Stomach smooth muscle (tissue), 2 donors: ENCODE measurements around the gene CALM3.
"Not testable (repeated sequence)": the region's sequence is repeated elsewhere in the genome, so short reads cannot be mapped to it uniquely, and the experiment has no call there.

Experiments
- H3K27ac ChIP-seq: one replicate; pipeline ENCODE4 v1.7.0; 2013; ENCODE audit warnings: mild to moderate bottlenecking, low read length, inconsistent platforms
- H3K27me3 ChIP-seq, 2 donors: one replicate each; pipeline ENCODE4 v1.7.0; 2013; ENCODE audit warnings: low read length in 2 of 2; ENCODE audit not compliant: insufficient read depth in 2 of 2, control insufficient read depth in 1 of 2
- H3K36me3 ChIP-seq, 2 donors: one replicate each; pipeline ENCODE4 v1.7.0; 2013; ENCODE audit warnings: low read length in 2 of 2; ENCODE audit not compliant: control insufficient read depth in 2 of 2, insufficient read depth in 2 of 2
- H3K4me1 ChIP-seq: one replicate; pipeline ENCODE4 v1.7.0; 2013; ENCODE audit warnings: low read length; ENCODE audit not compliant: control insufficient read depth, insufficient read depth
- H3K4me3 ChIP-seq, 2 donors: one replicate each; pipeline ENCODE4 v1.7.0; 2013; ENCODE audit warnings: low read length in 2 of 2
- H3K9ac ChIP-seq, 2 donors: one replicate each; pipeline ENCODE4 v1.7.0; 2013; ENCODE audit warnings: low read length in 2 of 2, mild to moderate bottlenecking in 1 of 2
- H3K9me3 ChIP-seq, 2 donors: one replicate each; pipeline ENCODE4 v1.7.0; 2013; ENCODE audit warnings: low read length in 2 of 2; ENCODE audit not compliant: control insufficient read depth in 2 of 2
- donor health status: healthy.
- donor health status: Pancreatic carcinoma.

Gene CALM3

GRCh38 chr19:46601318-46602224 lies at the start of gene CALM3:
TSS of gene CALM3 (plus strand) at chr19:46601330. CDS start at chr19:46601435, 105 bp downstream.
- H3K27me3 ChIP-seq = no peaks in the 10 kb centered on the region
- peak within 1 kb of the TSS; percentile 90 to 100 for H3K9ac ChIP-seq
- H3K9me3 ChIP-seq = no peaks in the 10 kb centered on the region
- H3K36me3 ChIP-seq = peaks cover 2 to 8% of the 10 kb centered on the region in 2 donors
- H3K4me1 ChIP-seq = peaks cover 45% of the 10 kb centered on the region
- peak within 1 kb of the TSS; percentile 99 for H3K27ac ChIP-seq
- H3K4me3 ChIP-seq = peak within 1 kb of the TSS; percentile 89 to 93

DNA sequence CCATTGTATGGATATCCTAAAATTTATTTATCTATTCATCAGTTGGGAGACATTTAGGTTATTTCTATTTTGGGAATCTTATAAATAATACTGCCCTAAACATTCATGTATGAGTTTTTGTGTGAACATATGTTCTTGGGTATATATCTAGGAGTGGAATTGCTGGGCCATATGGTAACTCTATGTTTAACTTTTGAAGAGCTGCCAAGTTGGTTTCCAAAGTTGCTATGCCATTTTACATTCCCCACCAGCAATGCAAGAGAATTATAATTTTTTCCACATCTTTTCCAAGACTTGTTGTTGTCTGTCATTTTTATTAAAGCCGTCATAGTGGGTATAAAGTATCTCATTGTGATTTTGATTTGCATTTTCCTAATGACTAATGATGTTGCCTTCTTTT lies 48.2 kb upstream of the CALM3 start:
- Histone ChIP-seq H3K9ac (no peak overlapping the region), H3K4me3 (no peak overlapping the region), H3K36me3 (no peaks in the 10 kb centered on the region), H3K9me3 (peaks cover 2 to 6% of the 10 kb centered on the region in 2 donors), H3K4me1 (no peaks in the 10 kb centered on the region), H3K27ac (no peak overlapping the region), H3K27me3 (no peaks in the 10 kb centered on the region)

DNA sequence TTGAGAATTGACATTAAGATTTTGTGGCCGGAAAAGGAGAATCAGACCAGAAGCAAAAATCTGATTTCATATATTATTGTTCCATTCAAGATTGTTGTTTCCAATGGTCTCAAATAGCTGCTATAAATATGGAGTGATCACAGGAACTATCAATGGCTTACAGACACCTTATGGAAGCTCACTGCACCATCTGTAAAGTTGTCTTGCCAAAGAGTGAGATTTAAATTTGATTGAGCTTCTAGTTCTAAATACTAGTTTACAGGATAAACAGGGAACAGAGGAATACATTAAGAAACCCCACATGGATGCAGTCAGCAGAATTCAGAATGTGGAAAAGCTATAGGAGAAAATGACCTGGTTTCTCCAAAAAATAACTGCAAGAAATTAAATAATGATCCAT lies 47.0 kb upstream of the CALM3 start:
- Histone ChIP-seq H3K9me3 (peaks cover 2 to 6% of the 10 kb centered on the region in 2 donors), H3K4me3 (no peak overlapping the region), H3K36me3 (no peaks in the 10 kb centered on the region), H3K27ac (no peak overlapping the region), H3K27me3 (no peaks in the 10 kb centered on the region), H3K4me1 (no peaks in the 10 kb centered on the region), H3K9ac (no peak overlapping the region)

DNA sequence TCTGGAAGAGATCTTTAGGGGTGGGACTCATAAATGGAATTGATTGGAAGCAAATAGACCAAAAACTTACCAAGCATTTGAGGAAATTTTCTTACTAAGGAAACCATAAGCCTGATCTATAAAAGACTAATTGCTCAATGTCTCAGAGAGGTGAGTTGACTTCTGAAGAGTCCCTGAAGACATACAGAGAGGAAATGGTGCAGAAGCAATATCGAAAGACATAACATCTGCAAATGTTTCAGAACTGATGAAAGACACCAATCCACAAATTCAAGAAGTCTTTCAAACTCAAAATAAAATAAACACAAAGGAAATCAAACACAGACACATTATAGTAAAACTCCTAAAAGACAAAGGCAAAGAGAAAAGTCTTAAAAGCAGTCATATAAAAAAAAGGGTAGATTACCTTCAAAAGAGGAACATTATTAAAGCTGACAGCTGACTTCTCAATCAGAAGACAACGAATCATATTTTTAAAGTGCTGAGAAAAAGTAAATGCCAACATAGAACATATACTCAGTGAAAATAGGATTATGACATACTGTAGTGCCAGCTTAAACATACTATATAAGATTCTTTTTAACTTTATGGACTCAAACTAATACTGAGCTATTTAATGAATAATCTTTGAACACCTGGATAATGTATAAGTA lies 45.4 kb upstream of the CALM3 start:
- Histone ChIP-seq H3K9me3 (peaks cover 0 to 2% of the 10 kb centered on the region in 2 donors), H3K27me3 (no peaks in the 10 kb centered on the region), H3K4me1 (no peaks in the 10 kb centered on the region), H3K9ac (no peak overlapping the region), H3K36me3 (no peaks in the 10 kb centered on the region), H3K4me3 (no peak overlapping the region), H3K27ac (no peak overlapping the region)

DNA sequence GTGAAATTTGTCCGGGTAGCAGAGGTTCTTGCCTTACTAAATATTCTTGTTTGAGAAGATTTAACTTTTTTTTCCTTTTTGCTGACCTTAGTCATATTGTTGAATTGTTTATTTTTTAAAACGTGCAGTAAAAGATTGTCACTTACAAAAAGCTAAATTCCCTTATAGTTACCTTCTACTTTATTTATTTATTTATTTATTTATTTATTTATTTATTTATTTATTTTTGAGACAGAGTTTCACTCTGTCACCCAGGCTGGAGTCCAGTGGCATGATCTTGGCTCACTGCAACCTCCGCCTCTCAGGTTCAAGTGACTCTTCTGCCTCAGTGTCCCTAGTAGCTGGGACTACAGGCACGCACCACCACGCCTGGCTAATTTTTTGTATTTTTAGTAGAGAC lies 44.7 kb upstream of the CALM3 start:
- H3K36me3 ChIP-seq, H3K9me3 ChIP-seq, H3K9ac ChIP-seq, H3K4me3 ChIP-seq, H3K27me3 ChIP-seq, H3K27ac ChIP-seq, H3K4me1 ChIP-seq: not testable (repeated sequence)

GRCh38 chr19:46559203-46559602 lies 41.9 kb upstream of the CALM3 start:
- no peak overlapping the region for H3K9ac ChIP-seq
- H3K9me3 ChIP-seq = no peaks in the 10 kb centered on the region
- H3K27me3 ChIP-seq = no peaks in the 10 kb centered on the region
- H3K4me1 ChIP-seq = no peaks in the 10 kb centered on the region
- no peaks in the 10 kb centered on the region for H3K36me3 ChIP-seq
- no peak overlapping the region for H3K27ac ChIP-seq
- no peak overlapping the region for H3K4me3 ChIP-seq

DNA sequence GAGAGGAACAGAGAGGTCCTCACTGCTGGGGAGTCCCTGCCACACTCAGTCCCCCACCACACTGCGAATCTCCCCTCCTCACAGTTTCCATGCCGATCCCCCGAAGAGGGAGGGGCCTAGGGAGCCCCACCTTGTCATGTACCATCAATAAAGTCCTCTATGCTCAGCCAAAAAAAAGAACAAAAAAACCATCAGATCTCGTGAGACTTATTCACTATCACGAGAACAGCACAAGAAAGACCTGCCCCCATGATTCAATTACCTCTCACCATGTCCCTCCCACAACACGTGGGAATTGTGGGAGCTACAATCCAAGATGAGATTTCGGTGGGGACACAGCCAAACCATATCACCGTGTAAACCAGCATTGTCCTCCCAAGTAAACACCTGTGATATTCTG lies 41.5 kb upstream of the CALM3 start:
- not testable (repeated sequence) for H3K36me3 ChIP-seq, H3K9me3 ChIP-seq, H3K27me3 ChIP-seq, H3K9ac ChIP-seq, H3K4me3 ChIP-seq, H3K27ac ChIP-seq, H3K4me1 ChIP-seq

DNA sequence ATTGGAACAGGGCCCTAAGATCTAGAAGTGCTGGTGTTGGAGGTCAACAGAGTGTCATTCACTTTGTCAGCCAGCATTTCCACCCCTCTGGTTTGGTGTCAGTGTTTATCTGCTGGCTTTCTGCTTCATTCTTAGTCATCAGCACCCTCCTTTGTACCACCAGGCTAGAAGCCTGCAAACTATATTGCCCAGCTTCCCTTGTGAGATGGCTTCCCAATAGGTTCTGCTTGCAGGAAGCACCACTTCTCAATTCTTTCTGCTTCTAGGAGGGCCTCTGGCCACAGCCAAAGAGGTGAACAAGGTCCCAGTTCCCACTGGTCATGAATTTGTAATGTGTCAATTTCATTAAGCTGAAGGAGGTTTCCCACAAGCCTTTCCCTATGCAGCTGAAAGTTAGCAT lies 36.4 kb upstream of the CALM3 start:
- no peaks in the 10 kb centered on the region for H3K4me1 ChIP-seq
- H3K27me3 ChIP-seq = no peaks in the 10 kb centered on the region
- H3K36me3 ChIP-seq = no peaks in the 10 kb centered on the region
- no peaks in the 10 kb centered on the region for H3K9me3 ChIP-seq
- no peak overlapping the region for H3K4me3 ChIP-seq
- H3K9ac ChIP-seq = no peak overlapping the region
- H3K27ac ChIP-seq = no peak overlapping the region

- Histone ChIP-seq H3K36me3 (no peaks in the 10 kb centered on the region), H3K4me1 (no peaks in the 10 kb centered on the region), H3K27ac (no peak overlapping the region), H3K27me3 (no peaks in the 10 kb centered on the region), H3K9me3 (no peaks in the 10 kb centered on the region), H3K9ac (no peak overlapping the region), H3K4me3 (no peak overlapping the region)
Observed at GRCh38 chr19:46571495-46571894, 29.6 kb upstream of the CALM3 start.

DNA sequence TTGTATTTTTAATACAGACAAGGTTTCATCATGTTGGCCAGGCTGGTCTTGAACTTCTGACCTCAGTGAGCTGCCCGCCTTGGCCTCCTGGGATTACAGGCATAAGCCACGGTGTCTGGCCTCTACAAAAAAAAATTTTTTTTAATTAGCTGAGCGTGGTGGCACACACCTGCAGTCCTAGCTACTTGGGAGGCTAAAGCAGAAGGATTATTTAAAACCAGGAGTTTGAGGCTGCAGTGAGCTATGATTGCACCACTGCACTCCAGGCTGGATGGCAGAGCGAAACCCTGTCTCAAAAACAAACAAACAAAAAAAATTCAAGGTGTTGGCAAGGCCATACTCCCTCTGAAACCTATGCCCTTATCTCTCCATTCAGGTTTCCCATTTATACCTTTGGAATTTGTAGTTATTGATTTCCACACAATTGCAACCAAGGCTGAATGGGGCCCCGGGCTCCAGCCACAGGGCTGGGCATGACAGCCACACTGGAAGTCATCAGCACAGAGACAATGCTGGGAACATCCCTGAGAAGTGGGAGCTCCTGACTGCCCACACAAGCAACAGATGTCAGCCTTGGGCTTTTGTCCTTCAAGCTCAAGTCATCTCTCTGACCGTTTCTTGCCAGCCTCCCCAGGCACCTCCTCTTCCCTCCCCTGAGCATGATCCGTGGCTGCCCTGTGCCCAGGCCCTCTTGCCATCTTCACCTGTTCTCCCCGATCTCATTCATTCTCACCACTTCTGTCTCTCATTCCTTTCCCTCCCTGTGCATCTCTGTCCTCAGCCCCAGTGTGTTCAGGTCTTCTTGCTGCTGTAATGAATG lies 27.2 kb upstream of the CALM3 start:
- H3K9me3 ChIP-seq = no peaks in the 10 kb centered on the region
- H3K9ac ChIP-seq = no peak overlapping the region
- no peaks in the 10 kb centered on the region for H3K36me3 ChIP-seq
- H3K27ac ChIP-seq = no peak overlapping the region
- no peak overlapping the region for H3K4me3 ChIP-seq
- no peaks in the 10 kb centered on the region for H3K4me1 ChIP-seq
- no peaks in the 10 kb centered on the region for H3K27me3 ChIP-seq
